Endothelial cell of umbilical vein (primary cell): ENCODE results near the gene SAMD4A. TPM values are rescaled to one million over a fixed set of nuclear protein-coding genes. Genes with fewer than 3 reads are reported as not detected.

Experiments used
- BruUV-seq: library from RNA; stranded (reverse); fragments of 400-500 nt; replicated peaks from 2 replicates; lab custom pipeline; 2021; lab: Mats Ljungman, UMichigan
- CTCF ChIA-PET: fragments of 300-600, 350-600 bp; sonication (Branson Sonifier 250); formaldehyde crosslinking; loops from one replicate; lab custom pipeline; 2021; ENCODE audit warnings: antibody characterized with exemption, inconsistent platforms; lab: Charles Lee
- POLR2A ChIA-PET: fragments of 300-600, 350-600 bp; sonication (Branson Sonifier 250); formaldehyde crosslinking; loops from one replicate; lab custom pipeline; 2021; ENCODE audit warnings: antibody characterized with exemption, inconsistent platforms; lab: Charles Lee
- DNase-seq: peaks from one replicate; pipeline ENCODE4 v3.0.0-alpha.2; 2011; ENCODE audit warnings: low read depth, low spot score
- FAIRE-seq: peaks from 2 replicates; lab custom pipeline; 2011; peaks lifted over from hg19 to GRCh38; lab: Jason Lieb, UNC
- H2AFZ ChIP-seq: 2 replicates; pipeline ENCODE4 v1.6.0; 2012; ENCODE audit warnings: low read depth, low read length, control low read depth, inconsistent platforms
- H3K27ac ChIP-seq: 2 replicates; pipeline ENCODE4 v1.5.1; 2011; ENCODE audit warnings: low read depth, mild to moderate bottlenecking, control low read depth, low read length, moderate library complexity; ENCODE audit not compliant: insufficient read depth
- H3K27me3 ChIP-seq, 2 experiments: 2 replicates each; pipeline versions ENCODE4 v1.6.0 to v1.6.1; 2011; ENCODE audit warnings: low read length in 2 of 2, mixed read lengths in 1 of 2; ENCODE audit not compliant: control insufficient read depth in 2 of 2, insufficient read depth in 2 of 2
- H3K36me3 ChIP-seq, 2 experiments: 2 replicates in 1 of 2; 3 replicates in 1 of 2; pipeline ENCODE4 v1.5.1; 2011; ENCODE audit warnings: low read length in 2 of 2, mild to moderate bottlenecking in 1 of 2, moderate library complexity in 1 of 2; ENCODE audit not compliant: control insufficient read depth in 2 of 2, insufficient read depth in 2 of 2; ENCODE audit errors: extremely low read depth in 1 of 2
- H3K4me1 ChIP-seq: 3 replicates; pipeline ENCODE4 v1.5.1; 2011; ENCODE audit warnings: mild to moderate bottlenecking, low read length; ENCODE audit not compliant: control insufficient read depth, insufficient read depth; ENCODE audit errors: extremely low read depth
- H3K4me2 ChIP-seq: 2 replicates; pipeline ENCODE4 v1.6.1; 2011; ENCODE audit warnings: low read length, control low read depth, mixed read lengths; ENCODE audit not compliant: insufficient read depth
- H3K4me3 ChIP-seq, 3 experiments: fragments of 200-600 bp in 1 of 3; sonication (generic), shearing (Covaris generic) in 1 of 3; replicated peaks in 1 of 3; 2 replicates each; pipeline ENCODE4 v1.5.1; 2011 to 2016; ENCODE audit warnings: control low read depth in 3 of 3, low read length in 3 of 3, mild to moderate bottlenecking in 2 of 3, inconsistent platforms in 1 of 3, low read depth in 1 of 3, moderate library complexity in 1 of 3; ENCODE audit not compliant: insufficient read depth in 1 of 3
- H3K79me2 ChIP-seq: 2 replicates; pipeline ENCODE4 v1.6.0; 2012; ENCODE audit warnings: low read length, inconsistent platforms; ENCODE audit not compliant: control insufficient read depth, insufficient read depth
- H3K9ac ChIP-seq: replicated peaks from 2 replicates; pipeline ENCODE3; 2011; ENCODE audit warnings: low read length, control low read depth; ENCODE audit not compliant: insufficient read depth; ENCODE audit errors: extremely low read depth
- H3K9me1 ChIP-seq: replicated peaks from 3 replicates; pipeline ENCODE4 v1.6.0; 2011; ENCODE audit warnings: mild to moderate bottlenecking, low read length; ENCODE audit not compliant: control insufficient read depth, insufficient read depth; ENCODE audit errors: extremely low read depth
- H3K9me3 ChIP-seq: replicated peaks from 2 replicates; pipeline ENCODE4 v1.5.1; 2012; ENCODE audit warnings: low read length, inconsistent platforms; ENCODE audit not compliant: control insufficient read depth, insufficient read depth
- H4K20me1 ChIP-seq: replicated peaks from 2 replicates; pipeline ENCODE3; 2011; ENCODE audit warnings: mild to moderate bottlenecking, low read length; ENCODE audit not compliant: control insufficient read depth, insufficient read depth; ENCODE audit errors: extremely low read depth
- EZH2 ChIP-seq: IDR thresholded peaks from 2 replicates; pipeline ENCODE4 v1.6.1; 2012; ENCODE audit warnings: borderline replicate concordance, low read depth, mild to moderate bottlenecking, moderate library complexity, low read length, inconsistent platforms; ENCODE audit not compliant: severe bottlenecking
- FOS ChIP-seq: IDR thresholded peaks from 2 replicates; pipeline ENCODE4 v1.6.1; 2011; ENCODE audit warnings: mild to moderate bottlenecking, low read length, moderate library complexity, borderline replicate concordance; ENCODE audit not compliant: insufficient read depth
- GATA2 ChIP-seq: IDR thresholded peaks from 2 replicates; pipeline ENCODE4 v1.7.0; 2011; ENCODE audit warnings: low read depth, mild to moderate bottlenecking, moderate library complexity, mixed read lengths, low read length; ENCODE audit not compliant: insufficient read length, insufficient read depth
- JUN ChIP-seq: IDR thresholded peaks from 2 replicates; pipeline ENCODE4 v1.6.1; 2011; ENCODE audit warnings: borderline replicate concordance, low read depth; ENCODE audit not compliant: insufficient read length, insufficient read depth
- MYC ChIP-seq: IDR thresholded peaks from one replicate; pipeline ENCODE4 v1.6.1; 2011; ENCODE audit warnings: mild to moderate bottlenecking, low read depth, low read length
- POLR2A ChIP-seq: IDR thresholded peaks from 2 replicates; pipeline ENCODE4 v1.6.1; 2012; ENCODE audit warnings: low read depth, mild to moderate bottlenecking, control low read depth, low read length
- POLR2AphosphoS5 ChIP-seq: IDR thresholded peaks from 2 replicates; pipeline ENCODE4 v1.6.1; 2012; ENCODE audit warnings: low read depth, mild to moderate bottlenecking, control low read depth, low read length, moderate library complexity; ENCODE audit not compliant: insufficient read depth
- dilution Hi-C: fragments of 300-500 bp; cut with MboI; formaldehyde crosslinking; loops from one replicate; pipeline ENCODE4 v1.15.0; 2019; ENCODE audit warnings: low sequenced_read_pairs; ENCODE audit not compliant: extremely low pct_ligation_motif_present
- intact Hi-C: fragments of 100-400 bp; cut with micrococcal nuclease; formaldehyde crosslinking; loops from one replicate; pipeline ENCODE4 v1.10.0; 2022
- polyA plus RNA-seq, 4 experiments: library from polyadenylated mRNA; depleted of rRNA in 3 of 4; stranded (reverse) in 3 of 4; unstranded in 1 of 4; fragments of >200 nt; gene quantifications; 2 replicates each; pipeline versions ENCODE4 v1.2.1 to v1.2.3, GENCODE V29; 2011 to 2012; ENCODE audit warnings: missing spikeins in 1 of 4
- total RNA-seq: library from RNA; stranded (reverse); gene quantifications from 2 replicates; pipeline ENCODE4 v1.2.3, GENCODE V29; 2021
- TF ChIP-seq, protein P1 (sequence below), 2 donors: IDR thresholded peaks; 1 replicate in 1 of 2; 2 replicates in 1 of 2; pipeline ENCODE4 v1.5.1; 2011; ENCODE audit warnings: low read length in 2 of 2, mild to moderate bottlenecking in 2 of 2, moderate library complexity in 2 of 2, control low read depth in 1 of 2, inconsistent platforms in 1 of 2, low read depth in 1 of 2; ENCODE audit not compliant: insufficient read depth in 1 of 2; ENCODE audit errors: extremely low read depth in 1 of 2
- TF ChIP-seq, protein P2 (sequence below): IDR thresholded peaks from 2 replicates; pipeline ENCODE4 v1.6.1; 2011; ENCODE audit not compliant: insufficient read depth, insufficient read length

Gene SAMD4A
- total and polyA plus RNA-seq, 2 donors (not counting 3 experiments of a cell fraction or from before 2014, with no cell fraction given): 37.7 to 95.3 TPM

DNA sequence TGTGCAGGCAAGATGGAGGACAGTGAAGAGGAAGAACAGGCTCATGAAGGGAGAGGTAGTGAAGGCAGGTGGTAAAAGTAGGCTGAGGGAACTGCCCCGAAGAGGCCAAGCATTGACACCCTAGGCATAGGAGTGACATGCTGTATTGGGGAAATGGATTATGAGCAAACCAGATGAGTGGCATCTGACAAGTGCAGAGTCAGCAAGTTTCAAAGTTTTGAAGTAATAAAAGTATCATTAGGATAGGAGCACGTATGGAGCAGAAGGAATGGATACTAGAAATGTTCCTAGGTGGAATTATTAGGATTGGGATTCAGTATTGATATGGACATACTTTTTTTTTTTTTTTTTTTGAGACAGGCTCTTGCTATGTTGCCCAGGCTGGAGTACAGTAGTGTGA lies 139.8 kb downstream of the SAMD4A start:
- intact Hi-C loops: no loop called here
- no peak overlapping the region for H3K27ac ChIP-seq
- H3K4me3 ChIP-seq: no peak overlapping the region
- H3K27me3 ChIP-seq: no peaks in the 10 kb centered on the region
- H3K4me2 ChIP-seq: no peak overlapping the region
- H3K4me1 ChIP-seq: peaks cover 5% of the 10 kb centered on the region
- H3K36me3 ChIP-seq: peaks cover 0 to 10% of the 10 kb centered on the region in 2 experiments
- no peak overlapping the region for H2AFZ ChIP-seq
- peaks cover 37% of the 10 kb centered on the region for H3K79me2 ChIP-seq
- H3K9me1 ChIP-seq: no peaks in the 10 kb centered on the region
- DNase-seq (no peak), FAIRE-seq (no peak)
- dilution Hi-C loops: no loop called here
- no peaks in the 10 kb centered on the region for H3K9me3 ChIP-seq
- no peaks in the 10 kb centered on the region for H4K20me1 ChIP-seq
- no peak for TF ChIP-seq POLR2AphosphoS5
- TF ChIP-seq, protein P1, sequence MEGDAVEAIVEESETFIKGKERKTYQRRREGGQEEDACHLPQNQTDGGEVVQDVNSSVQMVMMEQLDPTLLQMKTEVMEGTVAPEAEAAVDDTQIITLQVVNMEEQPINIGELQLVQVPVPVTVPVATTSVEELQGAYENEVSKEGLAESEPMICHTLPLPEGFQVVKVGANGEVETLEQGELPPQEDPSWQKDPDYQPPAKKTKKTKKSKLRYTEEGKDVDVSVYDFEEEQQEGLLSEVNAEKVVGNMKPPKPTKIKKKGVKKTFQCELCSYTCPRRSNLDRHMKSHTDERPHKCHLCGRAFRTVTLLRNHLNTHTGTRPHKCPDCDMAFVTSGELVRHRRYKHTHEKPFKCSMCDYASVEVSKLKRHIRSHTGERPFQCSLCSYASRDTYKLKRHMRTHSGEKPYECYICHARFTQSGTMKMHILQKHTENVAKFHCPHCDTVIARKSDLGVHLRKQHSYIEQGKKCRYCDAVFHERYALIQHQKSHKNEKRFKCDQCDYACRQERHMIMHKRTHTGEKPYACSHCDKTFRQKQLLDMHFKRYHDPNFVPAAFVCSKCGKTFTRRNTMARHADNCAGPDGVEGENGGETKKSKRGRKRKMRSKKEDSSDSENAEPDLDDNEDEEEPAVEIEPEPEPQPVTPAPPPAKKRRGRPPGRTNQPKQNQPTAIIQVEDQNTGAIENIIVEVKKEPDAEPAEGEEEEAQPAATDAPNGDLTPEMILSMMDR (IDR thresholded peaks at IDR 0.05; ENCODE audit: extremely low read depth in 1 of 2, insufficient read depth in 1 of 2, low read depth in 1 of 2, low read length in 2 of 2): no peak
- TF ChIP-seq, protein P2, sequence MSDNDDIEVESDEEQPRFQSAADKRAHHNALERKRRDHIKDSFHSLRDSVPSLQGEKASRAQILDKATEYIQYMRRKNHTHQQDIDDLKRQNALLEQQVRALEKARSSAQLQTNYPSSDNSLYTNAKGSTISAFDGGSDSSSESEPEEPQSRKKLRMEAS: no peak
- no peak for TF ChIP-seq JUN
- TF ChIP-seq MYC: no peak
- TF ChIP-seq FOS: no peak
- TF ChIP-seq POLR2A: no peak
- TF ChIP-seq GATA2: no peak
- no peak for TF ChIP-seq EZH2
- CTCF ChIA-PET: interaction anchor here (1.4 kb wide), 1 partner anchor 16 kb away, joined by 6 read pairs; no protein-coding TSS in a partner anchor
- POLR2A ChIA-PET: no interaction called here
- no TSS peak for BruUV-seq
- no peak overlapping the region for H3K9ac ChIP-seq
